ENCODE data around the gene UGT2B10. TPM values are rescaled to one million over a fixed set of nuclear protein-coding genes. Genes with fewer than 3 reads are reported as not detected.
"Not testable (repeated sequence)": the region's sequence is repeated elsewhere in the genome, so short reads cannot be mapped to it uniquely, and the experiment has no call there.

Gene UGT2B10
- polyA plus RNA-seq = not detected

GRCh38 chr4:68815617-68816409 lies at the start of gene UGT2B10:
Gene UGT2B10, plus strand, starts transcription at chr4:68815994. Its CDS starts 26 bp downstream, at chr4:68816020.
- H3K4me3 Mint-ChIP-seq, H3K36me3 Mint-ChIP-seq: not testable (repeated sequence)

GRCh38 chr4:68771836-68772235 lies 44.0 kb upstream of the UGT2B10 start:
- not testable (repeated sequence) for H3K36me3 Mint-ChIP-seq

More at GRCh38 chr4:68815617-68816409, at the start of gene UGT2B10:
- H3K4me1 Mint-ChIP-seq; H3K27ac Mint-ChIP-seq; H3K27me3 Mint-ChIP-seq (ENCODE audit: low read depth in 3 of 3); DNase-seq: not testable (repeated sequence)
- H3K9me3 Mint-ChIP-seq = peaks cover 0 to 15% (median 5%) of the 10 kb centered on the region in 6 donors

GRCh38 chr4:68773699-68774098 lies 42.1 kb upstream of the UGT2B10 start:
- no peaks in the 10 kb centered on the region for H3K4me1 Mint-ChIP-seq
- H3K27ac Mint-ChIP-seq = no peak overlapping the region
- H3K27me3 Mint-ChIP-seq (ENCODE audit: low read depth in 3 of 3) = peaks cover 0 to 2% (median 1%) of the 10 kb centered on the region in 3 donors
- H3K4me3 Mint-ChIP-seq = no peak overlapping the region
- no peaks in the 10 kb centered on the region for H3K36me3 Mint-ChIP-seq
- H3K9me3 Mint-ChIP-seq = peaks cover 4 to 31% (median 21%) of the 10 kb centered on the region in 6 donors
- DNase-seq = no peak

More at GRCh38 chr4:68771836-68772235, 44.0 kb upstream of the UGT2B10 start:
- not testable (repeated sequence) for H3K27me3 Mint-ChIP-seq (ENCODE audit: low read depth in 3 of 3); H3K4me3 Mint-ChIP-seq; DNase-seq; H3K27ac Mint-ChIP-seq; H3K4me1 Mint-ChIP-seq
- H3K9me3 Mint-ChIP-seq = peaks cover 7 to 26% (median 20%) of the 10 kb centered on the region in 6 donors

GRCh38 chr4:68780232-68780631 lies 35.6 kb upstream of the UGT2B10 start:
- no peak for DNase-seq
- Mint-ChIP-seq H3K36me3 (no peaks in the 10 kb centered on the region), H3K4me1 (no peaks in the 10 kb centered on the region), H3K4me3 (no peak overlapping the region), H3K27me3 (ENCODE audit: low read depth in 3 of 3) (peaks cover 0 to 3% (median 0%) of the 10 kb centered on the region in 3 donors), H3K27ac (no peak overlapping the region), H3K9me3 (peaks cover 7 to 46% (median 25%) of the 10 kb centered on the region in 6 donors)

GRCh38 chr4:68797048-68797447 lies 18.7 kb upstream of the UGT2B10 start:
- Mint-ChIP-seq H3K4me3 (no peak overlapping the region), H3K27ac (no peak overlapping the region), H3K9me3 (peaks cover 0 to 12% (median 5%) of the 10 kb centered on the region in 6 donors), H3K36me3 (no peaks in the 10 kb centered on the region), H3K27me3 (ENCODE audit: low read depth in 3 of 3) (no peaks in the 10 kb centered on the region), H3K4me1 (no peaks in the 10 kb centered on the region)
- no peak for DNase-seq

GRCh38 chr4:68797618-68798017 lies 18.2 kb upstream of the UGT2B10 start:
- no peak overlapping the region for H3K4me3 Mint-ChIP-seq
- H3K27ac Mint-ChIP-seq = no peak overlapping the region
- H3K9me3 Mint-ChIP-seq = peaks cover 4 to 18% (median 7%) of the 10 kb centered on the region in 6 donors
- no peak for DNase-seq
- H3K36me3 Mint-ChIP-seq = no peaks in the 10 kb centered on the region
- no peaks in the 10 kb centered on the region for H3K4me1 Mint-ChIP-seq
- H3K27me3 Mint-ChIP-seq (ENCODE audit: low read depth in 3 of 3) = no peaks in the 10 kb centered on the region

GRCh38 chr4:68803013-68803412 lies 12.8 kb upstream of the UGT2B10 start:
- Mint-ChIP-seq H3K4me1 (no peaks in the 10 kb centered on the region), H3K36me3 (peaks cover 0 to 6% (median 0%) of the 10 kb centered on the region in 3 donors), H3K27me3 (ENCODE audit: low read depth in 3 of 3) (peaks cover 0 to 2% (median 0%) of the 10 kb centered on the region in 3 donors), H3K27ac (no peak overlapping the region), H3K9me3 (peaks cover 4 to 35% (median 14%) of the 10 kb centered on the region in 6 donors), H3K4me3 (no peak overlapping the region)
- DNase-seq = no peak

GRCh38 chr4:68808060-68808459 lies 7.7 kb upstream of the UGT2B10 start:
- Mint-ChIP-seq H3K4me3 (no peak overlapping the region), H3K27ac (no peak overlapping the region), H3K4me1 (no peaks in the 10 kb centered on the region), H3K36me3 (peaks cover 0 to 6% (median 0%) of the 10 kb centered on the region in 3 donors), H3K27me3 (ENCODE audit: low read depth in 3 of 3) (peaks cover 0 to 2% (median 0%) of the 10 kb centered on the region in 3 donors), H3K9me3 (peaks cover 6 to 47% (median 19%) of the 10 kb centered on the region in 6 donors)
- DNase-seq = no peak

- Mint-ChIP-seq H3K9me3 (peaks cover 5 to 36% (median 18%) of the 10 kb centered on the region in 6 donors), H3K27me3 (ENCODE audit: low read depth in 3 of 3) (no peaks in the 10 kb centered on the region), H3K27ac (no peak overlapping the region)
Observed at GRCh38 chr4:68810919-68811318, 4.9 kb upstream of the UGT2B10 start.

GRCh38 chr4:68816410-68817265 lies 844 bp downstream of the UGT2B10 start:
- H3K4me1 Mint-ChIP-seq; DNase-seq; H3K27me3 Mint-ChIP-seq (ENCODE audit: low read depth in 3 of 3): not testable (repeated sequence)

More at GRCh38 chr4:68810919-68811318, 4.9 kb upstream of the UGT2B10 start:
- no peak for DNase-seq
- Mint-ChIP-seq H3K36me3 (no peaks in the 10 kb centered on the region), H3K4me3 (no peak overlapping the region), H3K4me1 (no peaks in the 10 kb centered on the region)

GRCh38 chr4:68817386-68817785 lies 1.6 kb downstream of the UGT2B10 start:
- no peak for DNase-seq
- no peaks in the 10 kb centered on the region for H3K36me3 Mint-ChIP-seq
- no peaks in the 10 kb centered on the region for H3K4me1 Mint-ChIP-seq

More at GRCh38 chr4:68816410-68817265, 844 bp downstream of the UGT2B10 start:
- H3K9me3 Mint-ChIP-seq, H3K4me3 Mint-ChIP-seq, H3K27ac Mint-ChIP-seq, H3K36me3 Mint-ChIP-seq: not testable (repeated sequence)

GRCh38 chr4:68818030-68818462 lies 2.3 kb downstream of the UGT2B10 start:
- not testable (repeated sequence) for H3K27me3 Mint-ChIP-seq (ENCODE audit: low read depth in 3 of 3); H3K9me3 Mint-ChIP-seq; H3K36me3 Mint-ChIP-seq; H3K4me3 Mint-ChIP-seq; H3K4me1 Mint-ChIP-seq; H3K27ac Mint-ChIP-seq; DNase-seq

More at GRCh38 chr4:68817386-68817785, 1.6 kb downstream of the UGT2B10 start:
- Mint-ChIP-seq H3K27me3 (ENCODE audit: low read depth in 3 of 3) (no peaks in the 10 kb centered on the region), H3K9me3 (peaks cover 0 to 7% (median 1%) of the 10 kb centered on the region in 6 donors), H3K4me3 (no peak overlapping the region), H3K27ac (no peak overlapping the region)

GRCh38 chr4:68831642-68832041 lies 15.8 kb downstream of the UGT2B10 start:
- H3K27me3 Mint-ChIP-seq (ENCODE audit: low read depth in 3 of 3) = peaks cover 0 to 2% (median 2%) of the 10 kb centered on the region in 3 donors
- H3K27ac Mint-ChIP-seq = no peak overlapping the region

GRCh38 chr4:68850293-68850692 lies 34.5 kb downstream of the UGT2B10 start:
- H3K27ac Mint-ChIP-seq = no peak overlapping the region
- H3K4me3 Mint-ChIP-seq = no peak overlapping the region
- peaks cover 8 to 35% (median 22%) of the 10 kb centered on the region in 6 donors for H3K9me3 Mint-ChIP-seq
- no peaks in the 10 kb centered on the region for H3K27me3 Mint-ChIP-seq (ENCODE audit: low read depth in 3 of 3)
- no peaks in the 10 kb centered on the region for H3K36me3 Mint-ChIP-seq
- DNase-seq = no peak
- no peaks in the 10 kb centered on the region for H3K4me1 Mint-ChIP-seq

More at GRCh38 chr4:68831642-68832041, 15.8 kb downstream of the UGT2B10 start:
- no peaks in the 10 kb centered on the region for H3K36me3 Mint-ChIP-seq
- no peak overlapping the region for H3K4me3 Mint-ChIP-seq
- peaks cover 0 to 9% (median 5%) of the 10 kb centered on the region in 6 donors for H3K9me3 Mint-ChIP-seq
- DNase-seq = no peak
- no peaks in the 10 kb centered on the region for H3K4me1 Mint-ChIP-seq
